Choroid plexus epithelial cell (primary cell): ENCODE data around the gene DLX2.
A peak's percentile ranks its signal among the peaks of the same experiment; 100 is the strongest.
"Not testable (repeated sequence)": the region's sequence is repeated elsewhere in the genome, so short reads cannot be mapped to it uniquely, and the experiment has no call there.

Experiments used
- DNase-seq: peaks from one replicate; pipeline ENCODE4 v3.0.0-alpha.2; 2010; ENCODE audit warnings: low read depth
- H3K4me3 ChIP-seq: 2 replicates; pipeline ENCODE4 v1.5.1; 2011; ENCODE audit warnings: low read depth, mild to moderate bottlenecking, control low read depth, low read length, moderate library complexity
- CTCF ChIP-seq: conservative IDR thresholded peaks from 2 replicates; pipeline ENCODE4 v1.5.1; 2011; ENCODE audit warnings: low read depth, mild to moderate bottlenecking, control low read depth, inconsistent platforms, low read length, moderate library complexity

Gene DLX2

GRCh38 chr2:172114579-172114978 is 11.9 kb upstream of the DLX2 start:
- H3K4me3 ChIP-seq, result no peak overlapping the region

DNA sequence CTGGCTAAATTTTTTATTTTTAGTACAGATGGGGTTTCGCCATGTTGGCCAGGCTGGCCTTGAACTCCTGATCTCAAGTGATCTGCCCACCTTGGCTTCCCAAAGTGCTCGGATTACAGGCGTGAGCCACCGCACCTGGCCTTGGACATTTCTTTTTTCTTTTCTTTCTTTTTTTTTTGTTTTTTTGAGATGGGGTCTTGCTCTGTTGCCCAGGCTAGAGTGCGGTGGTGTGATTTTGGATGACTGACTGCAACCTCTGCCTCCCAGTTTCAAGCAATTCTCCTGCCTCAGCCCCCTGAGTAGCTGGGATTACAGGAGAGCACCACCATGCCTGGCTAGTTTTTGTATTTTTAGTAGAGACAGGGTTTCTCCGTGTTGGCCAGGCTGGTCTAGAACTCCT is 11.5 kb upstream of the DLX2 start:
- not testable (repeated sequence) for DNase-seq, H3K4me3 ChIP-seq

More at GRCh38 chr2:172114579-172114978, 11.9 kb upstream of the DLX2 start:
- TF ChIP-seq CTCF, result no peak
- DNase-seq, result no peak

DNA sequence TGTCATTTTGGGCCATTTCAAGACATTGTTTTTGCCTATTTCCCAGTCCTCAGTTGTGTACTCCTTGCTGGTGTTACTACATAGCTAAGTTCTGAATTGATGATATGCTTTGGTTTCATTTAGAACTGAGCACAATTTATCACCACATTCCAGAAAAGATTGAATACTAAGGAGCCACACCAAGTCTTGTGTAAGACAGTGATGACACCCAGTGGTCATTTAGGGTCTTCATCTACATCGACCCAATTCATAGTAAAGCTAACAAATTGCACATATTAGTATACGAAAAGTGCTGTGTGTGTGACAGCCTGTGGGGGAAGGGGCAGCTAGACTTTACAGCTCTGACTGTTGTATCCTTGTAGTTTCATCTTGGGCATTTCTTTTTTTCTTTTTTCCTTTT is 10.9 kb upstream of the DLX2 start:
- DNase-seq, result peak; percentile 79
- H3K4me3 ChIP-seq, result no peak overlapping the region
- peak; percentile 44 for TF ChIP-seq CTCF

DNA sequence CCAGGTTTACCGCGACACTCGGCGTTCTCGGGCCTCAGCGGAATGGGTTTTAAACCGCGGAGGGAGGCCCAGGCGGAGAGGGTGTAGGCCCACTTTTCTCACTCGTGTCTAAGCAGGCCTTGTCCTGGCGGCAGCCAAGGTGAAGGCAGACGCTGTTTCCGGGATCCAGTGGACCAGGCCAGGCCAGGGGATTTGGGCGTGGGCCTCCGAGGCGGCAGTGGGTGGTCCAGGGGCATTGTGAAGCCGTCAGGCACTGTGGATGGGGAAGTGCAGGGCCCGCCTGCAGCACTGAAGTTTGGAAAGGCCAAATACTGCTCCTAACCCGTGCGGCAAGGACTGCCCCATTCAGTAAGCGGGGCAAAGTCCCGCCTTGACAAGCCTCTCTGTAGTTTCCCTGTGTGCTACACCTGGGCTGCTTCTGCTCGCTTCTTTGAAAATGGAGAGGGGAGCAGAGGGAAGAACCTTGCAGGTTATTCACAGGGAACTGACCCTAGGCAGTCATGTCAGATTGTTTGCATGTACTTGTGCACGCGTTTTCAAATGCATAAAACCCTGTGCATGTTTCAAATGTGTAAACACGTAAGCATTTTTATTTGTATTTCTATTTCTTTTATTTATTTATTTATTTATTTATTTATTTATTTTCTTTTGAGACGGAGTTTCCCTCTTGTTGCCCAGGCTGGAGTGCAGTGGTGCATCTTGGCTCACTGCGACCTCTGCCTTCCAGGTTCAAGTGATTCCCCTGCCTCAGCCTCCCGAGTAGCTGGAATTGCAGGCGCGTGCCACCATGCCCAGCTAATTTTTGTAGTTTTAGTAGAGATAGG is 7.5 kb upstream of the DLX2 start:
- no peak overlapping the region for H3K4me3 ChIP-seq
- no peak for TF ChIP-seq CTCF
- DNase-seq, result no peak

DNA sequence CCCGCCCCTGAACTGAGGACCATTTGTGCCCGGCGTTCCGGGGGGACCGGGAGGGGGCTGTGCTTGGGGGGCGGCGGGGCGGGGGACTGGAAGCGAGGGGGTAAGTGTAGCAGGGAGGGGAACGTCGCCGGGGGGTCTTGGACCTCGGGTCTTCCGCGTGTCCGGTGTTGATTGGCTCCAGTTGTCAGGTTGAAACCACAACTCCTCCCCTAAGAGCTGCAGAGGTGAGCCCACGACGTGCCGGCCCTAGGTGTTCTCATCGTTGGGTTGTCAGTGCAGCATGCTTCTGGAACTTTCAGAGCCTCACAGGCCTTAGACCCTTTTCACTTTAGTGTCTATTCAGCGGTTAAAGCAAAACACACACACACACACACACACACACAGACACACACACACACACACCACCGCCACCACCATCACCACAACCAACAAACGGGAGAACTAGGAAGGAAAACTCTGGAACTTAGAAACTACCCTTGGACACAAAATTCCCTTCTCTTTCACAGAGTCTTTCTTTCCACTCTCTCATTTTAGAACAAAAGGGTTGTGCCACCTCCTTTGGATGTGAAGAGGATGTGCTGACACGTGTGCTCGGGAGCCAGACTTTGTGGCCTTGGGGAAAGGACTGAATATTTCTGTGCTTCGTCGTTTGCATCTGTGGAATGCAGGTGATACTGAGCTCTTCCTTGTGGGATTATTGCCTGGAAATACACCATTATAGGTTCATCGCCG is 6.7 kb upstream of the DLX2 start:
- H3K4me3 ChIP-seq, result no peak overlapping the region
- no peak for DNase-seq
- no peak for TF ChIP-seq CTCF

- no peak overlapping the region for H3K4me3 ChIP-seq
- no peak for DNase-seq
- no peak for TF ChIP-seq CTCF
Measured at GRCh38 chr2:172108587-172108930, 5.9 kb upstream of the DLX2 start.

- H3K4me3 ChIP-seq, result no peak overlapping the region
- no peak for TF ChIP-seq CTCF
- DNase-seq, result no peak
Measured at GRCh38 chr2:172107690-172108586, 5.2 kb upstream of the DLX2 start.
